Smooth muscle cell of the brain vasculature (primary cell): ENCODE results near the gene GALK1.
"Not testable (repeated sequence)": the region's sequence is repeated elsewhere in the genome, so short reads cannot be mapped to it uniquely, and the experiment has no call there.

Experiments used
- DNase-seq: peaks from one replicate; pipeline ENCODE4 v3.0.0-alpha.2; 2012; ENCODE audit warnings: low read depth, low spot score

Gene GALK1

GRCh38 chr17:75764711-75765421, at the start of gene GALK1:
Gene GALK1, minus strand, starts transcription at chr17:75765192. Its CDS starts 56 bp downstream, at chr17:75765136.
- DNase-seq = no peak

DNA sequence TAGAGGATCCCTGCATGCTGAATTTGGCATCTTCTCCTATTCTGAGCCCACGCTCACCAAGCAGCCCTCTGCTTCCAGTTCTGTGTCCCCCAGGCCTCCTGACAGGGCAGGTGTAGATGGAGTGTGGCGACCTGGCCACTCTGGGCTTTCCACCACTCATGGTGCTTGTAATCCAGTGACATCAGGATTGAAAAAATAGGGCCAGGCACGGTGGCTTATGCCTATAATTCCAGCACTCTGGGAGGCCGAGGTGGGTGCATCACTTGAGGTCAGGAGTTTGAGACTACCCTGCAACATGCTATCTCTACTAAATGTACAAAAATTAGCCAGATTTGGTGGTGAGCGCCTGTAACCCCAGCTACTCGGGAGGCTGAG, 49.0 kb upstream of the GALK1 start:
- no peak for DNase-seq

- DNase-seq = no peak
Observed at GRCh38 chr17:75813081-75814020, 48.4 kb upstream of the GALK1 start.

DNA sequence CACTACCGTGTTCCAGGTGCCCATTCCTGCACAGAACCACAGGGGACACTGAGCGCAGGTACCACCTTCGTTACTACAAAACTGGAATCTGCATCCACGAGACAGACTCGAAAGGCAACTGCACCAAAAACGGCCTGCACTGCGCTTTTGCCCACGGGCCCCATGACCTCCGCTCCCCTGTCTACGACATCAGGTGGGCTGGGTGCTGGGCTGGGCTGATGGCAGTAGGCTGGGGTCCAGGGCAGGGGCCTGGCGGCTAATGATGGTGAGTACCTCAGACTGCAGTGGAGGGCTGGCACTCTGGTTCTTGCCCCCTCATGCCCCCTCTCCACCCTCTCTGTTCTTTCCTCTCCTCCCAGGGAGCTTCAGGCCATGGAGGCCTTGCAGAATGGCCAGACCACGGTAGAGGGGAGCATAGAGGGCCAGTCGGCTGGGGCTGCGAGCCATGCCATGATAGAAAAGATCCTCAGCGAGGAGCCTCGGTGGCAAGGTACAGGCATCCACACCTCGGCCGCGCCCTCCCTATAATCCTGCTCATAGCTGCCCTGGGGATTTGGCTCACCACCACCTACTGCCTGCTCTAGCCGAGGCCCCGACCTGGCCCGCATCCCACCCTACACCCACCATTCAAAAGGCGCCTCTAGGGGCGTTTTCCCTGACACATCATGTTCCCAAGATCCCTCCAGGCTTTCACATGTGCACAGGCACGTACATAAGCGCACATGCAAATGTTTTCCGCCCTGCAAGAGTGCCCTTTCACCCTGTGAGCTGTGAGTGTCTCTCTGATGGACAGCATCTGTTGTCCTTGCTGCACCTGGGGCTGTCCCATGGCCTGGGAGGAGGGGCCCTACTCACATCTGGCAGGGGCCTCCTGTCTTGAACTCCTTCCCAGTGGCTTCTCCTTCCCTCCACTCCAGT, 47.4 kb upstream of the GALK1 start:
- no peak for DNase-seq

GRCh38 chr17:75811174-75811573, 46.2 kb upstream of the GALK1 start:
- DNase-seq = no peak

DNA sequence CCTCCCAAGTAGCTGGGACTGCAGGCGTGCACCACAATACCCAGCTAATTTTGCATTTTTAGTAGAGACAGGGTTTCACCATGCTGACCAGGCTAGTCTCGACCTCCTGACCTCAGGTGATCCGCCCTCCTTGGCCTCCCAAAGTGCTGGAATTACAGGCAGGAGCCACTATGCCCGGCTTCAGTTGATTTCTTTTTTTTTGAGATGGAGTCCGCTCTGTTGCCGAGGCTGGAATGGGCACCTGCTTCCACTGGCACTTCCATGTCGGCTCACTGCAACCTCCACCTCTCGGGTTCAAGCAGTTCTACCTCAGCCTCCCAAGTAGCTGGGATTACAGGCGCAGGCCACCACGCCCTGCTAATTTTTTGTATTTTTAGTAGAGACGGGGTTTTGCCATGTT, 45.8 kb upstream of the GALK1 start:
- not testable (repeated sequence) for DNase-seq

DNA sequence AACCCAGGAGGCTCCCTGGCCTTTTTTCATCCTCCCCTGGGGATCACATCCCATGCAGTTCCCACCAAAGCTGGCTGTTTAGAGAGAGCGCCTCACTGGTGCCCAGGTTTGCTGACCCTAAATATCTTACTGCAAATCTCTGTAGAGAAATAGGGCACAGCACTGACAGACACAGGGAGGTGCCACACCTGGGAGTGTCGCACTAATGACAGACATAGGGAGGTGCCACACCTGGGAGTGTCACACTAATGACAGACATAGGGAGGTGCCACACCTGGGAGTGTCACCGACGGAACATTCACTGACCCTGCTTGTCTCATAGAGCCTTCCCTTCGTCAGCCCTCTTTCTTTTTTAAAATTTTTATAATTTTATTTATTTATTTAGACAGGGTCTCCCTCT, 45.2 kb upstream of the GALK1 start:
- DNase-seq = no peak

- DNase-seq = no peak
Observed at GRCh38 chr17:75809631-75810111, 44.7 kb upstream of the GALK1 start.

GRCh38 chr17:75808905-75809621, 44.1 kb upstream of the GALK1 start:
- DNase-seq = no peak

- DNase-seq = no peak
Observed at GRCh38 chr17:75808549-75808904, 43.5 kb upstream of the GALK1 start.

DNA sequence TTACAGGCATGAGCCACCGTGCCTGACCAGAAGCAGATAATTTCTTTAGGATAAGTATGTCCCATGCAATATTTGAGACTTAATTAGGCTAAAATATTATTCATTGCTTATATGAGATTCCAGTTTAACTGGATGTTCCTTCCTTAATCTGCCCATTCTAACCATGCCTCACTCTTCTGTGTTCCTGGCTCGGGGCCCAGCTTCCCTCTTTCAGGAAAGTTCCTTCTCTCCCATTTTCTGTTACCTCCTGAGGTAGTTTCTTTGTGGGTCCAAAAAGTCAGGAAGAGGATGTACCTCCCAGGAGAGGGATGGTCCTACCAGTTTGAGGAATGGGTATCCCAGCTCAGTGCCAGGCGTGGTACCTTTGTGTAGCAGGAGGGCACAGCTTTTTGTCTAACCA, 42.9 kb upstream of the GALK1 start:
- DNase-seq = no peak

- DNase-seq = no peak
Observed at GRCh38 chr17:75806822-75807500, 42.0 kb upstream of the GALK1 start.

DNA sequence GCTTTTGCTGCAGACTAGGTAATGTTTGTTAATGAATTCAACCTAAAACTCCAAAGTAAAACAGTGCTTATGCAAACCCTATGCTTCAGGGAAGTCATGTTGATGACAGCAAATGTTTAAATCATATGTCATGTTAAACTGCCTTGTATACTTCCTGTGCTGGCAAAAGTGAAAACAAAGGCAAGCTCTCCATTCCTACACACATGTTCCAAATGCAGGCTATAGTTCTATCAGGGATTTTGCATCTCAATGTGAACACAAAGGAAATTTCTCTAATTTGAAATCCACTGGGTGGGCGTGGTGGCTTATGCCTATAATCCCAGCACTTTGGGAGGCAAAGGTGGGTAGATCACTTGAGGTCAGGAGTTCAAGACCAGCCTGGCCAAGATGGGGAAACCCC, 38.9 kb upstream of the GALK1 start:
- no peak for DNase-seq

DNA sequence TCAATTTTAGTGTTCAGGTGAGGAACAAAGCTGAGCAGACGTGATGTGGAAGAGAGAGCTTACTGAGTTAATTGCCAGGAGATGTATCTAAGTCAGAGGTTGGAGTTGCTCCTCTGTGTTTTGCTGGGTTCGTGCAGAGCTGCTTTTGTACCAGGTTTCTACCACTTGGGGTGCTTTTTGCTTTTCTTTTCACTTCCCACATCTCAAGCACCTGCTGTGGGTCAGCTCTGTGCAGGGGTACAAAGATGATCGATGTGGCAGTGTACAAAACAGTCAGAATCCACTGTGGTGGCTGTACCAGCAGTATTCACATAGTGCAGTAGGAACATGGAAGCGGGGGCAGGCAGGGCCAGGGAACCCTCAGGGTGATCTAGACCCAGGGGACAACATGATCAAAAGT, 34.4 kb upstream of the GALK1 start:
- DNase-seq = no peak

DNA sequence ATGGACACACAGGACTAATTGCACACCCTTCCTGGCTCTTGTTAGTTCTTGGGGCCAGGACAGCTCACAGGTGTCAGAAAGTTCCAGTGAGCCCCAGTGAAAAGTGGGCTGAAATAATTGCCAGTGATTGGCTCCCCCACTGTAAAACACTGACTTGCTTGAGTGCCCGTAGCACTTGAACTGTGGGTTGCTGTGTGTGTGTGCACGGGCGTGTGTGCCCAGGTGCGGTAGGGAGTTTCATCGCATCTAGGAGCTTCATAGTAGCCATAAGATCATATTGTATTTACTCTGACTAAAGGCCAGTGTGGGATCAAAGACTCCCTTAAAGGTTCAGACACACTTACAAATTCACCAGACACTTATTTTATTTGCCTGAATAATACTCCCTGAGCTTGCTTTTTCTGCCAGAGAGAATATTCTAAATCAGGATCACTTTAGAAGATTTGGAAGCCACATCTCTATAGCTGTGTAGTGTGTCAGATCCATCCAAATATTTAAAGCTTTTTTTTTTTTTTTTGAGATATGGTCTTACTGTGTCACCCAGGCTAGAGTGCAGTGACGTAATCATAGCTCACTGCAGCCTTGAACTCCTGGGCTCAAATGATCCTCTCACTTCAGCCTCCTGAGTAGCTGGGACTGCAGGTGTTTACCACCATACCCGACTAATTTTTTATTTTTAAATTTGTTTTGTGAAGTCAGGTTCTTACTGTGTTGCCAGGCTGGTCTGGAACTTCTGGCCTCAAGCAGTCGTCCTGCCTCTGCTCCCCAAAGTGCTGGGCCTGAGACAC, 31.0 kb upstream of the GALK1 start:
- no peak for DNase-seq

GRCh38 chr17:75793460-75793859, 28.5 kb upstream of the GALK1 start:
- no peak for DNase-seq

DNA sequence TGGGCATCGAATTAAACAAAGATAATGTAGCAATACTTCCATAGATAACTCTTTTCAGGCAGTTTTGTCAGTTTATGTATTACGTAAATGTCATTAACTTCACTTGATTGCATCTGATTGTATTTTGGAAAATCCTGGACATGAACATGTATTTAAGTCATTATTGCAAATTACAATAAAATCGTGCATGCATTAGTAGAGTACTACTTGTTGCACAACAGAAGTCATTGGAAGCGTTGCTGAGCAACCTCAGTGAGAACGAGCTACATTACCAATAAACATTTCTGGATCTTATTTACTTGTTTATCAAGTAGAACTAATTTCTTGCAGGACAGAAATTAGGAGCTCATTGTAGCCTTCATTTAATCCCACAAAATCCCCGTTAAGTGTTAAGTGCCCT, 26.3 kb upstream of the GALK1 start:
- no peak for DNase-seq

- DNase-seq = no peak
Observed at GRCh38 chr17:75785016-75785890, 20.3 kb upstream of the GALK1 start.
